Kidney (tissue), 14 donors: ENCODE results near the gene ELAVL2. TPM values are rescaled to one million over a fixed set of nuclear protein-coding genes. Genes with fewer than 3 reads are reported as not detected.

Source experiments
- DNase-seq, 5 donors: peaks; one replicate each; pipeline ENCODE4 v3.0.0-alpha.2; 2013 to 2020
- FAIRE-seq: peaks from 2 replicates; lab custom pipeline; 2012; peaks lifted over from hg19 to GRCh38; lab: Jason Lieb, UNC
- H3K27ac ChIP-seq, 2 donors: one replicate each; pipeline ENCODE4 v1.7.0; 2013; ENCODE audit warnings: low read depth in 2 of 2, low read length in 2 of 2, inconsistent platforms in 1 of 2
- H3K27me3 ChIP-seq: one replicate; pipeline ENCODE4 v1.7.1; 2013; ENCODE audit warnings: low read length, inconsistent platforms; ENCODE audit not compliant: control insufficient read depth, insufficient read depth
- H3K36me3 ChIP-seq, 3 donors: one replicate each; pipeline versions ENCODE4 v1.7.0 to v1.7.1; 2013; ENCODE audit warnings: low read length in 3 of 3, control low read depth in 1 of 3, inconsistent platforms in 1 of 3; ENCODE audit not compliant: insufficient read depth in 3 of 3, control insufficient read depth in 2 of 3
- H3K4me1 ChIP-seq, 3 donors: one replicate each; pipeline versions ENCODE4 v1.7.0 to v1.7.1; 2013; ENCODE audit warnings: low read length in 3 of 3, inconsistent platforms in 1 of 3, low read depth in 1 of 3; ENCODE audit not compliant: control insufficient read depth in 2 of 3, insufficient read depth in 2 of 3
- H3K4me3 ChIP-seq, 3 donors: one replicate each; pipeline versions ENCODE4 v1.7.0 to v1.8.1; 2013; ENCODE audit warnings: low read length in 3 of 3, control low read depth in 1 of 3, inconsistent platforms in 1 of 3
- H3K9ac ChIP-seq, 3 donors: one replicate each; pipeline versions ENCODE4 v1.7.0 to v1.7.1; 2013; ENCODE audit warnings: low read length in 3 of 3, control low read depth in 1 of 3, inconsistent platforms in 1 of 3
- H3K9me3 ChIP-seq, 3 donors: one replicate each; pipeline versions ENCODE4 v1.7.0 to v1.7.1; 2013; ENCODE audit warnings: low read length in 3 of 3, control low read depth in 1 of 3, inconsistent platforms in 1 of 3; ENCODE audit not compliant: control insufficient read depth in 2 of 3, insufficient read depth in 1 of 3
- CTCF ChIP-seq: IDR thresholded peaks from 3 replicates; pipeline ENCODE4 v1.5.1; 2012; ENCODE audit warnings: mild to moderate bottlenecking, moderate library complexity, borderline replicate concordance; ENCODE audit not compliant: insufficient read depth; ENCODE audit errors: extremely low read depth
- intact Hi-C: fragments of 100-400 bp; cut with DNase I; formaldehyde crosslinking; loops from one replicate; pipeline ENCODE4 v1.11.1; 2022
- polyA plus RNA-seq: library from polyadenylated mRNA; stranded (reverse); fragments of 350-450 nt; fragmentation: Illumina TruSeq; extraction: RNeasy Lipid Tissue Mini Kit (QIAGEN cat#74804); gene quantifications from one replicate; pipeline ENCODE4 v1.2.3, GENCODE V29; 2014; ENCODE audit warnings: low read depth, low replicate concordance; ENCODE audit not compliant: insufficient read depth
- total RNA-seq: library from RNA; stranded (reverse); fragmentation: NEBNext Ultra II Directional; extraction: Animal tissue kit (Norgen Biotek cat#: 25700); gene quantifications from one replicate; pipeline ENCODE4 v1.2.1, GENCODE V29; 2021
- donor health status: control.
- donor health status: control.
- donor health status: control.
- donor health status: control.
- donor health status: control.
- donor health status: DM: yes; HTN: yes; CAD: no.
- donor health status: Normal renal cell carcinoma (clear cell type).

Gene ELAVL2
- total and polyA plus RNA-seq, 2 donors from 2014 or later = 0.19 to 0.35 TPM

GRCh38 chr9:23775549-23775948 is 50.5 kb downstream of the ELAVL2 start:
- DNase-seq = no peak
- Histone ChIP-seq H3K27ac (no peak overlapping the region), H3K9ac (no peak overlapping the region), H3K36me3 (no peaks in the 10 kb centered on the region), H3K27me3 (no peaks in the 10 kb centered on the region), H3K4me3 (no peak overlapping the region), H3K4me1 (peaks cover 0 to 5% (median 0%) of the 10 kb centered on the region in 3 donors), H3K9me3 (no peaks in the 10 kb centered on the region)
- no peak for FAIRE-seq
- no peak for TF ChIP-seq CTCF
- intact Hi-C loops = no loop called here

GRCh38 chr9:23774266-23774665 is 51.8 kb downstream of the ELAVL2 start:
- Histone ChIP-seq H3K4me1 (peaks cover 0 to 4% (median 0%) of the 10 kb centered on the region in 3 donors), H3K9me3 (no peaks in the 10 kb centered on the region), H3K9ac (no peak overlapping the region), H3K36me3 (no peaks in the 10 kb centered on the region), H3K27me3 (no peaks in the 10 kb centered on the region), H3K27ac (no peak overlapping the region), H3K4me3 (no peak overlapping the region)
- TF ChIP-seq CTCF = no peak
- intact Hi-C loops = no loop called here
- FAIRE-seq (no peak), DNase-seq (no peak)

- no peaks in the 10 kb centered on the region for H3K4me1 ChIP-seq
- H3K4me3 ChIP-seq = no peak overlapping the region
- no peak for TF ChIP-seq CTCF
- no peak overlapping the region for H3K9ac ChIP-seq
- DNase-seq (peak in 1 of 5 donors; percentile 43), FAIRE-seq (no peak)
- no peaks in the 10 kb centered on the region for H3K9me3 ChIP-seq
- H3K27me3 ChIP-seq = no peaks in the 10 kb centered on the region
- intact Hi-C loops = no loop called here
- no peak overlapping the region for H3K27ac ChIP-seq
- H3K36me3 ChIP-seq = no peaks in the 10 kb centered on the region
Measured at GRCh38 chr9:23772385-23772783, 53.7 kb downstream of the ELAVL2 start.

GRCh38 chr9:23771746-23772384 is 54.2 kb downstream of the ELAVL2 start:
- Histone ChIP-seq H3K27ac (no peak overlapping the region), H3K9ac (no peak overlapping the region), H3K9me3 (no peaks in the 10 kb centered on the region), H3K4me1 (no peaks in the 10 kb centered on the region), H3K4me3 (no peak overlapping the region), H3K36me3 (no peaks in the 10 kb centered on the region), H3K27me3 (no peaks in the 10 kb centered on the region)
- DNase-seq (no peak), FAIRE-seq (no peak)
- intact Hi-C loops = no loop called here
- no peak for TF ChIP-seq CTCF
